HEK293T (cell line): ENCODE data around the gene AGFG2.

Source experiments
- CTCF ChIA-PET: fragments of 350-600 bp; formaldehyde crosslinking; extraction: SDS; loops from one replicate; lab custom pipeline; 2021; ENCODE audit warnings: antibody characterized with exemption, inconsistent platforms; lab: Yijun Ruan, JAX
- POLR2A ChIA-PET: fragments of 350-600 bp; formaldehyde crosslinking; extraction: SDS; loops from one replicate; lab custom pipeline; 2020; ENCODE audit warnings: antibody characterized with exemption, inconsistent platforms; lab: Yijun Ruan, JAX
- DNase-seq: peaks from one replicate; pipeline ENCODE4 v3.0.0; 2012; ENCODE audit warnings: mixed read lengths; ENCODE audit errors: extremely low spot score
- ARNT ChIP-seq: fragments of 450-650 bp; IDR thresholded peaks from 2 replicates; pipeline ENCODE4 v1.6.1; 2017; ENCODE audit warnings: mild to moderate bottlenecking
- BHLHE40 ChIP-seq: fragments of 450-650 bp; IDR thresholded peaks from 2 replicates; pipeline ENCODE4 v1.6.1; 2016; ENCODE audit warnings: mild to moderate bottlenecking, moderate library complexity, borderline replicate concordance
- CTBP1 ChIP-seq: fragments of 450-650 bp; IDR thresholded peaks from 2 replicates; pipeline ENCODE4 v1.6.1; 2016; ENCODE audit warnings: borderline replicate concordance
- ELF4 ChIP-seq: fragments of 450-650 bp; IDR thresholded peaks from 2 replicates; pipeline ENCODE4 v1.6.1; 2017; ENCODE audit warnings: antibody characterized with exemption
- FOXA1 ChIP-seq: fragments of 450-650 bp; IDR thresholded peaks from 2 replicates; pipeline ENCODE4 v1.6.1; 2016; ENCODE audit warnings: mild to moderate bottlenecking
- FOXK2 ChIP-seq: fragments of 450-650 bp; IDR thresholded peaks from 2 replicates; pipeline ENCODE4 v1.6.1; 2016; ENCODE audit warnings: mild to moderate bottlenecking
- FOXM1 ChIP-seq: fragments of 450-650 bp; IDR thresholded peaks from 2 replicates; pipeline ENCODE4 v1.6.1; 2017; ENCODE audit warnings: mild to moderate bottlenecking, borderline replicate concordance
- HDGF ChIP-seq: fragments of 450-650 bp; IDR thresholded peaks from 2 replicates; pipeline ENCODE4 v1.6.1; 2017; ENCODE audit warnings: antibody characterized with exemption, borderline replicate concordance
- L3MBTL2 ChIP-seq: fragments of 450-650 bp; conservative IDR thresholded peaks from 2 replicates; pipeline ENCODE4 v1.6.1; 2016; ENCODE audit warnings: mild to moderate bottlenecking
- LEF1 ChIP-seq: fragments of 450-650 bp; IDR thresholded peaks from 2 replicates; pipeline ENCODE4 v1.6.1; 2017; ENCODE audit warnings: mild to moderate bottlenecking, borderline replicate concordance
- NFRKB ChIP-seq: fragments of 450-650 bp; IDR thresholded peaks from 2 replicates; pipeline ENCODE4 v1.6.1; 2016; ENCODE audit warnings: mild to moderate bottlenecking, moderate library complexity
- PKNOX1 ChIP-seq: fragments of 450-650 bp; IDR thresholded peaks from 2 replicates; pipeline ENCODE4 v1.6.1; 2016
- SP1 ChIP-seq: fragments of 450-650 bp; IDR thresholded peaks from 2 replicates; pipeline ENCODE4 v1.6.1; 2017
- SUZ12 ChIP-seq: fragments of 450-650 bp; IDR thresholded peaks from 2 replicates; pipeline ENCODE4 v1.6.1; 2016; ENCODE audit warnings: mild to moderate bottlenecking
- TARDBP ChIP-seq: fragments of 450-650 bp; IDR thresholded peaks from 2 replicates; pipeline ENCODE4 v1.6.1; 2016
- ZNF384 ChIP-seq: fragments of 450-650 bp; IDR thresholded peaks from 2 replicates; pipeline ENCODE4 v1.6.1; 2016

The AGFG2 gene

DNA sequence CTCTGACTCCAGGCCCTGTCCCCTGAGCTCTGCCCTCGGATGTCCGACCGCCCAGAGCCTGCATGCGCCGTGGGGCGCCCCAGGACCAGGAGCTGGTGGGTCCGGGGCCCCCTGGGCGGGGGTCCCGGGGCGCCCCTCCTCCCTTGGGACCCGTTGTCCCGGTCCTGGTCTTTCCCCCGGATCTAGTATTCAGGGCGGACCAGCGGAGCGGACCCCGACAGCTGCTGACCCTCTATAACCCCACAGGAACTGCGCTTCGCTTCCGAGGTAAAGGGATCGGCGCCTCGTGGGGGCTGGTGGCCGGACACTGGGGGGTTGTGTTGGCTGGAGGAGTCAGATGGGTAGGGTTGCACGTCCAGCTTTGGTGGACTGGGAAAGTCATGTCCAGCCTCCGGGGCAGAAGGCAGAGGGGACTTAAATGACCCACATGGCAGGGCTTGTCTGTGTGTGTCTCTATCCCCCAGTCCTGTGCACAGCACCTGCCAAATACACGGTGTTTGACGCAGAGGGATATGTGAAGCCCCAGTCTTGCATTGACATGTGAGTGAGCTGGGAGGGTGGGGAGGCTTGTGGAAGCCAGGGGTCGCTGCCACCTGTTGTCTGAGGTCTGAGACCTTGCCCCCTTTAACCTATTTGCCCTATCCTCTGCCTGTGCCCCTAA, 73.9 kb downstream of the AGFG2 start:
- DNase-seq, result no peak
- ChIA-PET POLR2A (interaction anchor here (0.7 to 2.3 kb wide), 13 partner anchors 10 to 262 kb away, joined by 3 to 23 read pairs (median 5); partner anchors contain the start of genes FBXO24, GNB2, LRCH4 and POP7), CTCF (interaction anchor here (1.0 to 1.9 kb wide), 7 partner anchors 13 to 113 kb away, joined by 3 to 9 read pairs (median 3); partner anchors contain the start of genes FBXO24 and LRCH4)
- no peak for TF ChIP-seq TARDBP
- no peak for TF ChIP-seq NFRKB
- TF ChIP-seq SP1, result no peak
- TF ChIP-seq CTBP1, result no peak
- no peak for TF ChIP-seq ZNF384
- TF ChIP-seq SUZ12, result no peak
- no peak for TF ChIP-seq FOXM1
- no peak for TF ChIP-seq ARNT
- no peak for TF ChIP-seq LEF1
- no peak for TF ChIP-seq L3MBTL2
- TF ChIP-seq BHLHE40, result no peak
- TF ChIP-seq FOXK2, result no peak
- no peak for TF ChIP-seq HDGF
- TF ChIP-seq FOXA1, result no peak

- POLR2A ChIA-PET, result interaction anchor here (1.2 to 2.3 kb wide), 4 partner anchors 11 to 92 kb away, joined by 3 to 14 read pairs (median 8); partner anchors contain the start of genes FBXO24, PCOLCE and POP7
- CTCF ChIA-PET, result interaction anchor here (1.1 to 1.9 kb wide), 6 partner anchors 10 to 113 kb away, joined by 3 to 9 read pairs (median 4); partner anchors contain the start of genes FBXO24 and LRCH4
- no peak for TF ChIP-seq LEF1
- TF ChIP-seq SUZ12, result no peak
- TF ChIP-seq SP1, result no peak
- no peak for TF ChIP-seq FOXK2
- TF ChIP-seq ZNF384, result no peak
- no peak for TF ChIP-seq NFRKB
- no peak for TF ChIP-seq BHLHE40
- no peak for TF ChIP-seq PKNOX1
- TF ChIP-seq ELF4, result no peak
- TF ChIP-seq FOXM1, result no peak
- TF ChIP-seq HDGF, result no peak
- TF ChIP-seq TARDBP, result no peak
- TF ChIP-seq FOXA1, result no peak
- no peak for TF ChIP-seq CTBP1
- TF ChIP-seq ARNT, result no peak
- no peak for DNase-seq
These were observed 74.6 kb downstream of the AGFG2 start for GRCh38 chr7:100613412-100614175.

DNA sequence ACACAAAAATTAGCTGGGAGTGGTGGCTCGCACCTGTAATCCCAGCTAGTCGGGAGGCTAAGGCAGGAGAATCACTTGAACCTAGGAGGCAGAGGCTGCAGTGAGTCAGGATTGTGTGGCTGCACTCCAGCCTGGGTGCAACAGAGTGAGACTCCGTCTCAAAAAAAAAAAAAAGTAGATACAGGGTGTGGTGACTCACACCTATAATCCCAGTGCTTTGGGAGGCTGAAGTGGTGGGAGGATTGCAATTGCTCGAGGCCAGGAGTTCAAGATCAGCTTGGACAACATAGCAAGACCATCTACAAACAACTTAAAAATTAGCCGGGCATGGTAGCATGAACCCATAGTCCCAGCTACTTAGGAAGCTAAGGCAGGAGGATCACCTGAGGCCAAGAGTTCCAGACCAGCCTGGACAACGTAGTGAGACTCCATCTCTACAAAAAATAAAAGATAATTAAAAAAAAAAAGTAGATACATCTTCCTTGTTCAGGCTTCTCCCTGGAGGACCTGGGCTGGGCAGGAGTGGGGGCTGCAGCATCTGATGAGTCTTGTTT, 75.4 kb downstream of the AGFG2 start:
- TF ChIP-seq HDGF, result no peak
- no peak for TF ChIP-seq FOXA1
- no peak for TF ChIP-seq TARDBP
- no peak for TF ChIP-seq SP1
- TF ChIP-seq FOXK2, result no peak
- no peak for TF ChIP-seq FOXM1
- no peak for DNase-seq
- POLR2A ChIA-PET, result interaction anchor here (1.2 to 1.6 kb wide), 2 partner anchors 12 to 28 kb away, joined by 3 to 7 read pairs; partner anchors contain the start of genes FBXO24 and PCOLCE
- CTCF ChIA-PET, result interaction anchor here (1.1 to 1.2 kb wide), 2 partner anchors 11 to 112 kb away, joined by 3 read pairs; no protein-coding TSS in a partner anchor
